ENCODE data around the gene NHLRC1. TPM values are rescaled to one million over a fixed set of nuclear protein-coding genes. Genes with fewer than 3 reads are reported as not detected.

Gene NHLRC1
- polyA plus RNA-seq, 1 of the 3 experiments (the other 2 are of a cell fraction) = 0.15 TPM

DNA sequence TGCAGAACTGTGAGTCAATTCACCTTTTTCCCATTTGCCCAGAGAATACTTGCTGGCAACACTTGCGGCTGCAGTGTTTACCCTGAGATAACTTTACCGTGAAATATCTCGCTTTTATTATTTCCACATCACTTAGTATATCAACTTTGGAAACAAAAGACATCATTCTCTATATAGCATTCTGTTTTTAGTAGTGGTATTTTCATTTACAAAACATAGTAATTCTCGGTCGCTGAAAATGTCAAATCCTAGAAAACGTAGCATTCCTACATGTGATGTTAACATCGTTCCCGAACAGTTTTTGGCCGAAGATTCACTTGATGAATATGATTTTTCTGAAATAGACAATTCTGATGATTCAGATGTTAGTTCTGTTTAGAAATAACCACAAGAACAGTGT lies 52.0 kb downstream of the NHLRC1 start:
- no peak for DNase-seq
- Histone ChIP-seq H2AFZ (ENCODE audit: low read depth) (no peak overlapping the region), H3K36me3 (replicated peaks in 1 of 2; ENCODE audit: control insufficient read depth in 1 of 2, insufficient read depth in 2 of 2, low read length in 1 of 2) (no peaks in the 10 kb centered on the region), H3K27me3 (ENCODE audit: insufficient read depth) (no peaks in the 10 kb centered on the region), H4K20me1 (ENCODE audit: insufficient read depth) (no peaks in the 10 kb centered on the region), H3K9me3 (no peaks in the 10 kb centered on the region), H3K4me1 (ENCODE audit: control insufficient read depth in 1 of 2, insufficient read depth in 2 of 2, low read depth in 1 of 2, low read length in 1 of 2) (no peaks in the 10 kb centered on the region), H3K4me2 (no peak overlapping the region), H3K79me2 (ENCODE audit: insufficient read depth) (no peaks in the 10 kb centered on the region), H3F3A (replicated peaks; ENCODE audit: insufficient read depth) (no peaks in the 10 kb centered on the region), H3K9me2 (no peaks in the 10 kb centered on the region), H3K9ac (no peak overlapping the region), H3K4me3 (ENCODE audit: low read depth in 2 of 2, low read length in 1 of 2) (no peak overlapping the region), H3K27ac (ENCODE audit: low read depth in 2 of 2, low read length in 1 of 2) (no peak overlapping the region)
- TF ChIP-seq JUND (IDR thresholded peaks at IDR 0.05) (no peak), GABPA (IDR thresholded peaks at IDR 0.05; ENCODE audit: low read depth) (no peak), EZH2phosphoT487 (IDR thresholded peaks at IDR 0.05; ENCODE audit: borderline replicate concordance, low read depth) (no peak), RFX5 (IDR thresholded peaks at IDR 0.05; ENCODE audit: low read length) (no peak), PBX3 (IDR thresholded peaks at IDR 0.05) (no peak), TEAD4 (IDR thresholded peaks at IDR 0.05; ENCODE audit: borderline replicate concordance, insufficient read depth) (no peak), MEF2A (IDR thresholded peaks at IDR 0.05; ENCODE audit: borderline replicate concordance, low read depth) (no peak)
- TF ChIP-seq, protein P1, sequence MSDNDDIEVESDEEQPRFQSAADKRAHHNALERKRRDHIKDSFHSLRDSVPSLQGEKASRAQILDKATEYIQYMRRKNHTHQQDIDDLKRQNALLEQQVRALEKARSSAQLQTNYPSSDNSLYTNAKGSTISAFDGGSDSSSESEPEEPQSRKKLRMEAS (IDR thresholded peaks at IDR 0.05; ENCODE audit: low read depth) = no peak
- TF ChIP-seq, protein P2, sequence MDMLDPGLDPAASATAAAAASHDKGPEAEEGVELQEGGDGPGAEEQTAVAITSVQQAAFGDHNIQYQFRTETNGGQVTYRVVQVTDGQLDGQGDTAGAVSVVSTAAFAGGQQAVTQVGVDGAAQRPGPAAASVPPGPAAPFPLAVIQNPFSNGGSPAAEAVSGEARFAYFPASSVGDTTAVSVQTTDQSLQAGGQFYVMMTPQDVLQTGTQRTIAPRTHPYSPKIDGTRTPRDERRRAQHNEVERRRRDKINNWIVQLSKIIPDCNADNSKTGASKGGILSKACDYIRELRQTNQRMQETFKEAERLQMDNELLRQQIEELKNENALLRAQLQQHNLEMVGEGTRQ (IDR thresholded peaks at IDR 0.05; ENCODE audit: borderline replicate concordance, low read depth, low read length) = no peak
- CTCF ChIA-PET = no interaction called here
- POLR2A ChIA-PET = no interaction called here
- 88% methylated on average over 9 of the region's 9 CpGs for WGBS (ENCODE audit: low lambda C conversion rate)

Other genes starting within 250 kb of the NHLRC1 start
- gene KIF13A, start 135.0 kb downstream of the NHLRC1 start, polyA plus RNA-seq (2012; rRNA removed) = 18.2 and 23.1 TPM in 2 replicates
- gene TPMT, start 32.4 kb upstream of the NHLRC1 start, polyA plus RNA-seq (2012; rRNA removed) = 8.1 and 10.9 TPM in 2 replicates
- gene KDM1B, start 32.7 kb upstream of the NHLRC1 start, polyA plus RNA-seq (2012; rRNA removed) = 9.4 and 11.7 TPM in 2 replicates
- 34.2 and 35.7 TPM in 2 replicates for gene DEK, start 141.9 kb upstream of the NHLRC1 start, polyA plus RNA-seq (2012; rRNA removed)

Data from SK-N-SH (cell line).